Ovary (tissue), 9 donors: ENCODE measurements around the gene DEGS2. TPM values are rescaled to one million over a fixed set of nuclear protein-coding genes. Genes with fewer than 3 reads are reported as not detected.

Experiments used
- DNase-seq, 5 donors: peaks; one replicate each; pipeline ENCODE4 v3.0.0-alpha.2; 2019 to 2020
- H3K27ac ChIP-seq, 2 donors: fragments of 200-600 bp; one replicate each; pipeline versions ENCODE4 v1.5.1 to v1.8.0; 2019 to 2022
- H3K27me3 ChIP-seq: fragments of 200-600 bp; one replicate; pipeline ENCODE4 v1.8.0; 2022
- H3K36me3 ChIP-seq: fragments of 200-600 bp; sonication (generic); one replicate; pipeline ENCODE4 v1.5.1; 2019
- H3K4me1 ChIP-seq: one replicate; pipeline ENCODE4 v1.8.1; 2013; ENCODE audit warnings: mild to moderate bottlenecking, moderate library complexity; ENCODE audit not compliant: insufficient read depth
- H3K4me3 ChIP-seq: fragments of 200-600 bp; sonication (generic); one replicate; pipeline ENCODE4 v1.5.1; 2017
- H3K9me3 ChIP-seq, 2 donors: fragments of 200-600 bp in 1 of 2; sonication (generic) in 1 of 2; one replicate each; pipeline versions ENCODE4 v1.5.1 to v1.8.1; 2013 to 2019; ENCODE audit warnings: mild to moderate bottlenecking in 1 of 2, moderate library complexity in 1 of 2
- CTCF ChIP-seq, 3 donors: fragments of 450-650 bp in 2 of 3; fragments of 200-600 bp in 1 of 3; IDR thresholded peaks; one replicate each; pipeline versions ENCODE4 v1.5.1 to v1.8.0; 2016 to 2022; ENCODE audit warnings: antibody characterized with exemption in 3 of 3, mild to moderate bottlenecking in 1 of 3
- EP300 ChIP-seq: sonication (generic); formaldehyde crosslinking; IDR thresholded peaks from one replicate; pipeline ENCODE4 v1.6.1; 2017; ENCODE audit warnings: antibody characterized with exemption
- POLR2A ChIP-seq: fragments of 450-650 bp; IDR thresholded peaks from one replicate; pipeline ENCODE4 v1.6.1; 2017; ENCODE audit warnings: antibody characterized with exemption, mild to moderate bottlenecking, moderate library complexity
- WGBS, 3 donors: extraction: QIAGEN DNeasy Blood & Tissue Kit in 1 of 3; methylation state at CpG; one replicate each; pipeline versions ENCODE4 v1.1.5 to v1.1.7; 2013 to 2017; 5-methylcytosine and 5-hydroxymethylcytosine counted together
- intact Hi-C, 4 donors: fragments of 100-400 bp; cut with DNase I; formaldehyde crosslinking; loops; one replicate each; pipeline versions ENCODE4 v1.11.0 to v1.15.1; 2022 to 2023
- polyA plus RNA-seq, 2 donors: library from polyadenylated mRNA; stranded (reverse); fragments of 200-250 nt in 1 of 2; fragments of 350-450 nt in 1 of 2; fragmentation: Illumina TruSeq in 1 of 2; extraction: RNeasy Lipid Tissue Mini Kit (QIAGEN cat#74804) in 1 of 2; gene quantifications; one replicate each; pipeline ENCODE4 v1.2.3, GENCODE V29; 2013 to 2014
- total RNA-seq, 7 donors: library from RNA; depleted of rRNA in 2 of 7; stranded (reverse); fragments of >200 nt in 2 of 7; fragmentation: NEBNext Ultra II Directional in 3 of 7; extraction: Animal tissue kit (Norgen Biotek cat#: 25700) in 3 of 7; gene quantifications; one replicate each; pipeline versions ENCODE4 v1.1.0 to v1.2.4, GENCODE V29; 2016 to 2023
- donor health status: DM: no; HTN: no; CAD: no; lungs with moderate emphysema.
- donor health status: DM: no; HTN: no; CAD: no.
- donor health status: Bipolar disorder and iron deficiency.
- donor health status: DM: yes; HTN: yes; CAD: no.
- donor health status: DM: no; HTN: no; CAD: no.
- donor health status: DM: yes; HTN: yes; CAD: no.

DEGS2 gene
- total and polyA plus RNA-seq, 9 donors, result 0.45 to 7.9 (median 2.3) TPM; not detected in 1

- H3K27ac ChIP-seq, result peak overlapping the region in 1 of 2 donors; percentile 5
- peak in 4 of 5 donors; percentile 31 to 63 (median 50) for DNase-seq
- H3K36me3 ChIP-seq, result no peaks in the 10 kb centered on the region
- no peaks in the 10 kb centered on the region for H3K27me3 ChIP-seq
- H3K4me3 ChIP-seq, result no peak overlapping the region
- TF ChIP-seq EP300 (no peak), POLR2A (no peak), CTCF (IDR thresholded peaks at IDR 0.05) (no peak)
- intact Hi-C loops, result no loop called here
- no peaks in the 10 kb centered on the region for H3K9me3 ChIP-seq
- WGBS, 3 donors, result 38 to 40% (median 39%) methylated on average over 12 to 14 of the region's 14 CpGs
- H3K4me1 ChIP-seq, result peaks cover 3% of the 10 kb centered on the region
Observed at GRCh38 chr14:100142073-100143040, 17.1 kb downstream of the DEGS2 start.

GRCh38 chr14:100141098-100141497, 18.3 kb downstream of the DEGS2 start:
- DNase-seq, result no peak
- H3K27ac ChIP-seq, result no peak overlapping the region
- no peaks in the 10 kb centered on the region for H3K27me3 ChIP-seq
- TF ChIP-seq EP300, result no peak
- H3K9me3 ChIP-seq, result no peaks in the 10 kb centered on the region
- H3K4me3 ChIP-seq, result no peak overlapping the region
- intact Hi-C loops, result no loop called here
- no peaks in the 10 kb centered on the region for H3K36me3 ChIP-seq
- WGBS, 3 donors, result 89 to 90% (median 90%) methylated on average over 7 of the region's 7 CpGs
- peaks cover 3% of the 10 kb centered on the region for H3K4me1 ChIP-seq

GRCh38 chr14:100140452-100141078, 18.9 kb downstream of the DEGS2 start:
- no peak for TF ChIP-seq EP300
- intact Hi-C loops, result no loop called here
- no peak overlapping the region for H3K27ac ChIP-seq

GRCh38 chr14:100138955-100139354, 20.5 kb downstream of the DEGS2 start:
- DNase-seq, result no peak
- Histone ChIP-seq H3K36me3 (no peaks in the 10 kb centered on the region), H3K4me1 (peaks cover 3% of the 10 kb centered on the region), H3K27ac (no peak overlapping the region), H3K27me3 (no peaks in the 10 kb centered on the region), H3K9me3 (no peaks in the 10 kb centered on the region), H3K4me3 (no peak overlapping the region)
- 90 to 95% (median 92%) methylated on average over 13 of the region's 13 CpGs for WGBS, 3 donors
- TF ChIP-seq CTCF (IDR thresholded peaks at IDR 0.05) (no peak), EP300 (no peak), POLR2A (no peak)
- intact Hi-C loops, result no loop called here

More at GRCh38 chr14:100140452-100141078, 18.9 kb downstream of the DEGS2 start:
- 71 to 76% (median 73%) methylated on average over 16 of the region's 16 CpGs for WGBS, 3 donors
- H3K4me3 ChIP-seq, result no peak overlapping the region
- H3K9me3 ChIP-seq, result no peaks in the 10 kb centered on the region
- H3K27me3 ChIP-seq, result no peaks in the 10 kb centered on the region
- no peaks in the 10 kb centered on the region for H3K36me3 ChIP-seq
- H3K4me1 ChIP-seq, result peaks cover 3% of the 10 kb centered on the region
- no peak for DNase-seq

- H3K4me1 ChIP-seq, result peaks cover 3% of the 10 kb centered on the region
- no peaks in the 10 kb centered on the region for H3K9me3 ChIP-seq
- H3K36me3 ChIP-seq, result no peaks in the 10 kb centered on the region
- TF ChIP-seq EP300, result no peak
- no peak for TF ChIP-seq CTCF (IDR thresholded peaks at IDR 0.05)
- TF ChIP-seq POLR2A, result no peak
- H3K27me3 ChIP-seq, result no peaks in the 10 kb centered on the region
- no peak overlapping the region for H3K27ac ChIP-seq
- intact Hi-C loops, result no loop called here
- WGBS, 3 donors, result 68 to 83% (median 78%) methylated on average over 8 of the region's 8 CpGs
- DNase-seq, result no peak
- H3K4me3 ChIP-seq, result no peak overlapping the region
Observed at GRCh38 chr14:100138082-100138787, 21.2 kb downstream of the DEGS2 start.
